Natural killer cell treated with Interleukin-12 subunit alpha and Interleukin-12 subunit beta and Interleukin-15 and Interleukin-18, amount 100 ng/mL, for 72 hours (primary cell): Measurements from ENCODE around the gene EPN2. TPM values are rescaled to one million over a fixed set of nuclear protein-coding genes. Genes with fewer than 3 reads are reported as not detected.

Experiments used
- ATAC-seq, 2 donors: fragments of 150-1000 bp; cut with Tn5 transposase in 1 of 2; sonication (Bioruptor Pico), chemical (Tn5 transposase) in 1 of 2; 2 replicates each; pipeline ENCODE4 v1.10.0; 2021
- DNase-seq: peaks from one replicate; pipeline ENCODE4 v3.0.0; 2022; ENCODE audit warnings: low spot score
- H3K27ac Mint-ChIP-seq, 2 donors: 1 replicate in 1 of 2; 2 replicates in 1 of 2; pipeline ENCODE4 v1.8.0; 2022; ENCODE audit warnings: mixed read lengths in 2 of 2, mild to moderate bottlenecking in 1 of 2, moderate library complexity in 1 of 2
- H3K27me3 Mint-ChIP-seq, 2 donors: 1 replicate in 1 of 2; 2 replicates in 1 of 2; pipeline ENCODE4 v1.8.0; 2022; ENCODE audit warnings: mixed read lengths in 2 of 2
- H3K36me3 Mint-ChIP-seq: one replicate; pipeline ENCODE4 v1.8.0; 2022; ENCODE audit warnings: mixed read lengths
- H3K4me1 Mint-ChIP-seq, 2 donors: 1 replicate in 1 of 2; 2 replicates in 1 of 2; pipeline ENCODE4 v1.8.0; 2022; ENCODE audit warnings: low read depth in 2 of 2, mixed read lengths in 2 of 2, mild to moderate bottlenecking in 1 of 2
- H3K4me3 Mint-ChIP-seq: one replicate; pipeline ENCODE4 v1.8.0; 2022; ENCODE audit warnings: mixed read lengths
- H3K9me3 Mint-ChIP-seq: 2 replicates; pipeline ENCODE4 v1.8.0; 2022; ENCODE audit warnings: mixed read lengths
- total RNA-seq, 2 donors: library from RNA; stranded (reverse); gene quantifications; one replicate each; pipeline ENCODE4 v1.2.3, GENCODE V29; 2022

EPN2 gene
- total RNA-seq, 2 donors from 2014 or later, result 1.5 to 20.3 TPM

GRCh38 chr17:19368229-19368628 is 131.1 kb downstream of the EPN2 start:
- Mint-ChIP-seq H3K36me3 (no peaks in the 10 kb centered on the region), H3K27ac (no peak overlapping the region), H3K9me3 (peaks cover 3% of the 10 kb centered on the region), H3K4me3 (peak overlapping the region; percentile 55), H3K27me3 (no peaks in the 10 kb centered on the region), H3K4me1 (peaks cover 43 to 46% of the 10 kb centered on the region in 2 donors)
- no peak for ATAC-seq
- no peak for DNase-seq

DNA sequence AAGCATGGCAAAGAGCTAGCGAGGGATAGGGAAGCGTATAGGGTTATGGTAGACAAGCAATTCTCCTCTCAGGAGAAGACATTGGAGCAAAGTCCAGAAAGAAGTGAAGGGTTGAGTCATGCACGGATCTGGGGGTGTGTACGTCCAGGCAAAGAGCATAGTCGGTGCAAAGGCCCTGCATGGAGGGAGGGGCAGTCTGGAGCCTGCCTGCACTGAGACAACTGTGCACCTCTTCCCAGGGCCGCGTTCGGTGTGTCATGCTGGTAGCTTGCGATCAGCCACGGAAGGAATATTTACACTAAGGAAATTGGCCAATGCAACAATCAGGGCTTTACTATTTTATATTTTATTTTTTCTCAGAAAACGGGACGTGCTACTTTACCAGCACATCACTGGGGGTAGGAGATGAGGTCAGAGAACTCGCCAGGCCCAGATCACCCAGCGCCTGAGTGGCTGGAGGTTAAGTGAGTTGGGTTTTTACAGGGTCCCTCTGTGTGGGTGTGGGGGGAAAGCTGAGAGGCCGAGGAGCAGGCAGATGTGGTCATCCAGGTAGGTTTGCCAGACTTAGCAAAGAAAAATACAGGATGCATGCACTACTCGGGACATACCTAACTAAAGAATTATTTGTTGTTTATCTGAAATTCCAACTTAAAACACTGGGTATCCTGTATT is 132.1 kb downstream of the EPN2 start:
- Mint-ChIP-seq H3K27ac (peak overlapping the region; percentile 68 to 85), H3K27me3 (no peaks in the 10 kb centered on the region), H3K9me3 (peaks cover 3% of the 10 kb centered on the region), H3K4me3 (peak overlapping the region; percentile 55), H3K36me3 (no peaks in the 10 kb centered on the region), H3K4me1 (peaks cover 48% of the 10 kb centered on the region in 2 donors)
- DNase-seq (no peak), ATAC-seq (no peak)

DNA sequence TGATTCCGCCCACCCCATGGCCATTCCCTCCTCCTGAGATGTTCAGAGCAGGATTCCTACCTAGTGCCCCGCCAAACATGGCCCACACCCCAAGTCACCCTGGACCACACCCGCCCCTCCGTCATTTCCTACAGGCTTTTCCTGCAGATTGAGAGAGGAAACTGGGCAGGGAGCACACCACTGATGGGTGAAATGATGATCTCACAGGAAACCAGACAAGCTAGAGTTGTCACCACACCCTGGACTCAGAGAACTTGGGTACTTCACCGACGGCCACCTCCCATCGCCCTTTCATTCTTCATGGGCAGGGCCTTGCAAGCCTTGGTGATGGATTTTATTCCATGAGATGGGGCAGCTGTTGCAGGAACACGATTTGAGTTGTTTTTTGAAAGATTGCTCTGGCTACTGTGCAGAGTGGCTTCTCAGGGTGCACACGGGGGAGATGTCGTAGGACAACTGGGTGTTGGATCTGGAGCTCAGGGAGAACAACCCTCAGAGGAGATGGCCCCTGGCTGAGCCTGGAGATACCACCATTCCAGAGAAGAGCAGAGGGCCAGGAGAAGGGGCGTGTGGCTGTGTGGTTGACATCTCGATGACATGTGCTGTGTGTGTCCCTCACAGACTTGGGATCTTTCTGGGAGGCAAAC is 132.8 kb downstream of the EPN2 start:
- Mint-ChIP-seq H3K36me3 (no peaks in the 10 kb centered on the region), H3K4me3 (peak overlapping the region; percentile 89), H3K9me3 (peaks cover 3% of the 10 kb centered on the region), H3K27me3 (no peaks in the 10 kb centered on the region), H3K27ac (peak overlapping the region; percentile 68 to 85), H3K4me1 (peaks cover 45 to 48% of the 10 kb centered on the region in 2 donors)
- DNase-seq, result peak; percentile 72
- peak; percentile 80 to 83 for ATAC-seq

DNA sequence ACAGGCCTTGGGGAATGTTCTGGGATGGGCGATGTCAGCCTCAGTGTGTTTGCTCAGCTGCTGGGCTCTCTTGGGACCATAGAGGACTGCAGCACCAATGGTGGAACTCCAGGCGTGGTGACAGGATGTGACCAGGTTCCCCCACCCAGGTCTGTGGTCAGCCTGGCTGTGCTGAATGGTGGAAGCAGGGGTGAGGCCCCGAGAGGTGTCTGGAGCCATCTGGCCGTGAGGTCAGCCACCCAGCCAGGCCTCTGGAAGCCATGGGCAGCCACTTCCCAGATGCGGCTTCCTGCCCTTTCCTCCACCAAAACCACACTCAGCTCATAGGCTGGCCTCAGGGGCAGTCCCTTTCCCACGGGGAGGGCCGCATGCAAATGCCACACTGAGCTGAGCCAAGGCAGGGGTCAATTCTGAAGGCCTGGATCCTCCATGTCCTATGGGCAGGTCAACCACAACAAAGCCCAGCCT is 133.4 kb downstream of the EPN2 start:
- peak; percentile 62 to 77 for ATAC-seq
- Mint-ChIP-seq H3K36me3 (no peaks in the 10 kb centered on the region), H3K27ac (peak overlapping the region; percentile 68 to 85), H3K27me3 (no peaks in the 10 kb centered on the region), H3K4me1 (peaks cover 45 to 48% of the 10 kb centered on the region in 2 donors), H3K4me3 (peak overlapping the region; percentile 89), H3K9me3 (peaks cover 3% of the 10 kb centered on the region)
- DNase-seq, result peak; percentile 73

DNA sequence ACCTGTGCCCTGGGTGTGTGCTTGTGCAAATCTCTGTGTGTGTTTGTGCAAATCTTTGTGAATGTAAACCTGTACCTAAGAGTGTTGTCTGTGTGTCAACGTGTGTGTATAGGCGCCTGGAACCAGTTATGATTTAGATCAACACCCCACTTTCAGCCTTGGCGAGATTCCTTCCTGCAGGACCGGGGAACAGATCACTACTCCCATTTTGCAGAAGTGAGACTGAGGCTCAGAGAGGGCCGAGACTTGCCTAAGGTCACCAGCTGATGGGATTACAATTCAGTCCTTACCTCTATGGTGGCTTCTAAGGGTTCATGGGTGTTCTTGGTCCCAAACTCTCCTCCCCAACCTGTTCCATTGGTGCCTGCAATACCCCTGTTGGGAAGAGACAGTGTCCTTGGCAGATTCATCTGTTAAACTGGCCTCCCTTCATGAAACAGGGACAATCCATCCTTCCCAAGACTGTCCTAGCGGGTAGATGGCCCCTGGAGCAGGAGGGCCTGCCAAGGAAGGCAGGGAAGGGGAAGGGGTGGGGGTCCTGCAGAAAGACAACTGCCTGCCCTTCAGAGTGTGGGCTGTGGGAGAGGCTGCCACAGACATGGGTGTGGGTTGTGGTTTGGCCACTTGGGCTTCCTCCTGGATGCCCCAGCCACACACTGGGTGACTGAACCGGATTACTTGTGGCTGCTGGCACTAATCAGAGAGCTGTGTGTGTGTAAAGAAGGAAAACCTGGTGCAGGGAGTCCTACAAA is 134.3 kb downstream of the EPN2 start:
- no peaks in the 10 kb centered on the region for H3K36me3 Mint-ChIP-seq
- ATAC-seq (peak; percentile 24 to 41), DNase-seq (no peak)
- H3K27ac Mint-ChIP-seq, result peak overlapping the region in 1 of 2 donors; percentile 23
- H3K4me3 Mint-ChIP-seq, result peak overlapping the region; percentile 89
- peaks cover 3% of the 10 kb centered on the region for H3K9me3 Mint-ChIP-seq
- peaks cover 48 to 52% of the 10 kb centered on the region in 2 donors for H3K4me1 Mint-ChIP-seq
- no peaks in the 10 kb centered on the region for H3K27me3 Mint-ChIP-seq

DNA sequence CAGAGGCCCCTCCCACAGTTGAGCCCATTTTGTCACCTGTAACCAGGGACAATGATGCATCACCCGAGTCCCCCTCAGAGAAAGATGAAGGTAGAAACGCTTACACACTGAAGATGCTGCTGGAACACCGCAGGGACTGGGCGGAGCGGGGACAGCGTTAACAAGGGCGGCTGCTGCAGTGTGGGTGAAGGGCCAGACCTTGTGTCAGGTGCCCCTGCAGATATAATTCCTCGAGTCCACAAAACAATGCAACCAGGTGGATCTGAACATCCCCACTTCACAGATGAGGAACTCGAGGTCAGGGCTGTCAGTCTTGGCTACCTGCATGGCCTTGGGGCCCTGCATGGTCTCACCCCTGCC is 134.8 kb downstream of the EPN2 start:
- ATAC-seq, result no peak
- DNase-seq, result no peak
- H3K27me3 Mint-ChIP-seq, result no peaks in the 10 kb centered on the region
- peak overlapping the region in 1 of 2 donors; percentile 23 for H3K27ac Mint-ChIP-seq
- H3K9me3 Mint-ChIP-seq, result peaks cover 3% of the 10 kb centered on the region
- peak overlapping the region; percentile 54 for H3K4me3 Mint-ChIP-seq
- no peaks in the 10 kb centered on the region for H3K36me3 Mint-ChIP-seq
- peaks cover 52 to 57% of the 10 kb centered on the region in 2 donors for H3K4me1 Mint-ChIP-seq

GRCh38 chr17:19372439-19372838 is 135.3 kb downstream of the EPN2 start:
- H3K9me3 Mint-ChIP-seq, result peaks cover 3% of the 10 kb centered on the region
- DNase-seq (no peak), ATAC-seq (no peak)
- H3K36me3 Mint-ChIP-seq, result no peaks in the 10 kb centered on the region
- H3K27me3 Mint-ChIP-seq, result no peaks in the 10 kb centered on the region
- H3K4me1 Mint-ChIP-seq, result peaks cover 55 to 60% of the 10 kb centered on the region in 2 donors
- no peak overlapping the region for H3K27ac Mint-ChIP-seq
- H3K4me3 Mint-ChIP-seq, result peak overlapping the region; percentile 54

DNA sequence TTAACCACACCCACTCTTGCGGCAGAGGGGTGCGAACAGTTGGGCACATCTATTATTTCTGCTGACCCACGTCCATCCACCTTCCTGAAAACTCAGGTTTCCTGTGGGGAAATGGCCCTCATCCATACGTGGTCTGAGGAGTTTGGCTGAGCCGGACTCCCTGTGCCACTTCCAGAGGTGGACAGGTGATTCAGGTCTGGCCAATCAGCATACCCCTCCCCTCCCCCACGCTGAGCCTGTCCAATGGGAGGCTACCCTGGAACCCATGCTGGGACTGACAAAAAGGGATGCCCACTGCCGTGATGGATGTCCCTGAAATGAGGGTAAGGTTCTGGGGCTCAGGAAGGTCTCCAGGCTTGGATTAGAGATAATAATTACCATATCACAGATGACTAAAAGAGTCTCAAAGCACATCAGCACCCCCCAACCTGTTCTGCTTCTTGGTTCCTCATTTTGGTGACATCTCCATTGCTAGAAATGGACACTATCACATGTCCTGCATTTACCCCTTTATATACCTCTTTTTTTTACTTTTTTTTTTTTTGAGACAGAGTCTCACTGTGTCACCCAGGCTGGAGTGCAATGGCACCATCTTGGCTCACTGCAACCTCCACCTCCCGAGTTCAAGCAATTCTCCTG is 135.8 kb downstream of the EPN2 start:
- H3K27ac Mint-ChIP-seq, result no peak overlapping the region
- H3K36me3 Mint-ChIP-seq, result no peaks in the 10 kb centered on the region
- H3K4me1 Mint-ChIP-seq, result peaks cover 55 to 60% of the 10 kb centered on the region in 2 donors
- DNase-seq (no peak), ATAC-seq (no peak)
- H3K4me3 Mint-ChIP-seq, result peak overlapping the region; percentile 54
- H3K27me3 Mint-ChIP-seq, result no peaks in the 10 kb centered on the region
- peaks cover 3% of the 10 kb centered on the region for H3K9me3 Mint-ChIP-seq

DNA sequence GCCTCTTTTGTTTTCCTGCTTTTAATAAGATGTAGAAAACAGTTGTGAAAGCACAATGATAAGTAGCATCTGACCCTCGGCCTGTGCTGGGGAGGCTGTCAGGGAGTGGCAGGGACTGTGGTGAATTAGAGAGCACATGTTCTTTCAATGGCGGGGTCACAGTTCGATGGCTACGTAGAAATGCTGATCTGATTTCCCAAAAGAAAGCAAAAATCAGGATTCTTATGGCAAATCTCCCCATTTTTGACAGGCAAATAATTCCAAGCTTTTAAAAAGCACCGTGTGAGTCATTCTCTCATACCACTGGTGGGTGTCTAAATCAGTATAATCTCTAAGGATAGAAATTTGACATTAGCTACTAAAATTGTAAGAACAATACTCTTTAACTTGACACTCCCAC is 137.0 kb downstream of the EPN2 start:
- H3K4me3 Mint-ChIP-seq, result no peak overlapping the region
- H3K9me3 Mint-ChIP-seq, result peaks cover 3% of the 10 kb centered on the region
- no peaks in the 10 kb centered on the region for H3K36me3 Mint-ChIP-seq
- ATAC-seq (no peak), DNase-seq (no peak)
- H3K27ac Mint-ChIP-seq, result no peak overlapping the region
- peaks cover 50 to 52% of the 10 kb centered on the region in 2 donors for H3K4me1 Mint-ChIP-seq
- H3K27me3 Mint-ChIP-seq, result no peaks in the 10 kb centered on the region

- H3K9me3 Mint-ChIP-seq, result no peaks in the 10 kb centered on the region
- no peaks in the 10 kb centered on the region for H3K36me3 Mint-ChIP-seq
- no peaks in the 10 kb centered on the region for H3K27me3 Mint-ChIP-seq
- DNase-seq (no peak), ATAC-seq (no peak)
- H3K4me3 Mint-ChIP-seq, result peak overlapping the region; percentile 64
- H3K27ac Mint-ChIP-seq, result no peak overlapping the region
- H3K4me1 Mint-ChIP-seq, result peaks cover 43 to 46% of the 10 kb centered on the region in 2 donors
These were observed 138.6 kb downstream of the EPN2 start for GRCh38 chr17:19375732-19376131.

- DNase-seq (no peak), ATAC-seq (no peak)
- H3K36me3 Mint-ChIP-seq, result no peaks in the 10 kb centered on the region
- peak overlapping the region; percentile 93 to 97 for H3K27ac Mint-ChIP-seq
- H3K4me1 Mint-ChIP-seq, result peaks cover 33 to 38% of the 10 kb centered on the region in 2 donors
- H3K27me3 Mint-ChIP-seq, result no peaks in the 10 kb centered on the region
- peak overlapping the region; percentile 92 for H3K4me3 Mint-ChIP-seq
- H3K9me3 Mint-ChIP-seq, result no peaks in the 10 kb centered on the region
These were observed 139.6 kb downstream of the EPN2 start for GRCh38 chr17:19376811-19377210.

GRCh38 chr17:19377602-19378415 is 140.6 kb downstream of the EPN2 start:
- DNase-seq, result peak; percentile 100
- peak overlapping the region; percentile 92 for H3K4me3 Mint-ChIP-seq
- peak overlapping the region; percentile 93 to 97 for H3K27ac Mint-ChIP-seq
- peak; percentile 98 for ATAC-seq
- H3K36me3 Mint-ChIP-seq, result no peaks in the 10 kb centered on the region
- H3K4me1 Mint-ChIP-seq, result peaks cover 25 to 33% of the 10 kb centered on the region in 2 donors
- H3K9me3 Mint-ChIP-seq, result no peaks in the 10 kb centered on the region
- no peaks in the 10 kb centered on the region for H3K27me3 Mint-ChIP-seq
